Activated CD4-positive, alpha-beta T cell treated with anti-CD3 and anti-CD28 coated beads for 1 hour (primary cell): ENCODE data around the gene ASXL2.
"Not testable (repeated sequence)": the region's sequence is repeated elsewhere in the genome, so short reads cannot be mapped to it uniquely, and the experiment has no call there.

Experiments
- DNase-seq: peaks from one replicate; pipeline ENCODE4 v3.0.0-alpha.2; 2020

ASXL2 gene

DNA sequence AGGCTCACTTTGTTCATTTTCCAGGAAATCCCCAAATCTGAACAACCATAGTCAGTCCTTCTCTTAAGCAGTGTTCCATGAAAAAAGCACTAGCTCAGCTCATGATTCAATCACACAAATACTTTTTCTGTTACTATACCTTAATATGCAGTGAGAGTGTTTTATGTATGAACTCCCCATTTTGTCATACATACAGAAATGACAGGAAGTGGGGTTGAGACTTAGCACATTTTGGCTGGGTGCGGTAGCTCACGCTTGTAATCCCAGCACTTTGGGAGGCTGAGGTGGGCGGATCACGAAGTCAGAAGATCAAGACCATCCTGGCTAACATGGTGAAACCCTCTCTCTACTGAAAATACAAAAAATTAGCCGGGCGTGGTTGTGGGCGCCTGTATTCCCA lies 149.7 kb downstream of the ASXL2 start:
- DNase-seq: no peak

DNA sequence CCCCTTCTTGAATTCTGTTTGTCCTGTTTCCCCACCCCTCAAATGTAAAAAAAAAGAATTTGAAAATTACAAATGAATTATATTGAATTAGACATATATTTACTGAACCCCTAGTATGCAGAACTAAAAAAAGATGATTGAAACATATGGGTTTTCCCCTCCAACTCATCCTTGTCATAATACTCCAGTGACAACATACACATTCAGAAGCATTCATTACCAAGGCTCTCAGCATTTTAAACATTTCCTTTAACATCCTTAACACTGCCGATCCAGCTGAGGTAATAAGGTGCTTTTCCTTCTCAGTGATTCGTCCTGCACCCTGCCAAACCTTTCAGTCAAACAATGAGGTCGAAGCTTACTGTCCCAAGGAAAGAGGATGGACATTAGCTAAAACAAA lies 151.8 kb downstream of the ASXL2 start:
- no peak for DNase-seq

DNA sequence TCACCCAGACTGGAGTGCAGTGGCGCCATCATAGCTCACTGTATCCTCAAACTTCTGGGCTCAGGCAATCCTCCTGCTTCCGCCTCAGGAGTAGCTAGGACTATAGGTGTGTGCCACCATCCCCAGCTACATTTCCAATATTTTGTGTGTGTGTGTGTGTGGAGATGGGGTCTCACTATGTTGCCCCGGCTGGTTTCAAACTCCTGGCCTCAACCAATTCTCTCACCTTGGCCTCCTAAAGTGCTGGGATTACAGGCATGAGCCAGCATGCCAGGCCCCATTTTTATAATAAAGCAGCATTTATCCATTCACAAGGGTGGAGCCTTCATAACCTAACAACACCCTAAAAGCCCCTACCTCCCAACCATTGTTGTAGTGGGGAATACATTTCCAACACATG lies 152.4 kb downstream of the ASXL2 start:
- no peak for DNase-seq

DNA sequence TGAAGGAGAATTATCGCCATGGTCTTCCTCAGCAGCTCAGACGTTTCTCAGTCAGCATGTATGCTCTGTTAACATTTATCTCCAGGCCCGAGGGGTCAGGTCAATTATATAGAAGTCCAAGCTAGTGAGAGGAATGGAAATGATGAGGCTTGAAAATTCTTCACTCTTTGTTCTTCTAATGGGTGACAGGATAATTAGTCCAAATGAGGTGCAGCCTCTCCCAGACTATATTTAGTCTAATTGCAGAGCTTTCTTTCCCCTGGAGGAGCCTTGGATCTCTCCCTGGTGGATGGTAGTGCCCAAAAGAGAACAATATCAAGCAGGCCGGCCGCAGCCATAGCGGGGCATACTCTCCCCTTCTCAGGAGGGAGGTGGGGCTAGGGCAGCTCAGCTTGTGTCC lies 153.5 kb downstream of the ASXL2 start:
- no peak for DNase-seq

DNA sequence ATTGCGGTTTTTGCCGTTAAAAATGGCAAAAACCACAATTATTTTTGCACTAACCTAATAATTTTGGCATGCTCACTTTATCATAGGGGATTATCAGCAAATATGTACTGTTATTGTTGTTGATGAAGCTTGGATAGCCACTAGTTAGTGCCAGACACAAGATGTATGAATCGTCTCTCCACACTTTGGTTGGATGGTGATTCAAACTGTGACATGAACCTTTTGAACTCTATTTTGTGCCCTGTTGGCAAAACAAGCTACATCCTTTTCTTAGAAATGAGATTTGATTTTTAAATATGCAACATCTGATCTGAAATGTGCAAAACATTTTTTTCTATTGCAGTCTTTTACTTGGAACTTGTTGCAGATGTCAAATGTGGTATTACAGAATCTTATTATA lies 156.1 kb downstream of the ASXL2 start:
- DNase-seq: no peak

DNA sequence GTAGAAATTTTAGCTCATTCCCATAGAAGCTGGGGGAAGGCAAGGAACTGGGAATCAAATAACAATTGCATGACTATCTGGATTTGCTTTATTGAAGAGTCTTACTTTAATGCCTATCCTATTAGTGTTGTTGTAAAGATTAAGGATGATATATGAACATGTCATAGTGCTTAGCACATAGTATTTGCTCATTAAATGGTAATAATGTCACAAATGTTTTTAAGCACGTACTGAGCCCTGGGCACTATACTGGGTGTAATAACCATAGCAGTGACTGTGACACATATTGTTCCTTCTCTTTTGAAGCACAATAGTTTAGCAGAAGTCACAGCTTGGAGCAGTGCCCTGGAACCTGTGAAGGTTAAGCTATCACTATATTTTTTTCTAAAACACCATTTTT lies 157.7 kb downstream of the ASXL2 start:
- no peak for DNase-seq

DNA sequence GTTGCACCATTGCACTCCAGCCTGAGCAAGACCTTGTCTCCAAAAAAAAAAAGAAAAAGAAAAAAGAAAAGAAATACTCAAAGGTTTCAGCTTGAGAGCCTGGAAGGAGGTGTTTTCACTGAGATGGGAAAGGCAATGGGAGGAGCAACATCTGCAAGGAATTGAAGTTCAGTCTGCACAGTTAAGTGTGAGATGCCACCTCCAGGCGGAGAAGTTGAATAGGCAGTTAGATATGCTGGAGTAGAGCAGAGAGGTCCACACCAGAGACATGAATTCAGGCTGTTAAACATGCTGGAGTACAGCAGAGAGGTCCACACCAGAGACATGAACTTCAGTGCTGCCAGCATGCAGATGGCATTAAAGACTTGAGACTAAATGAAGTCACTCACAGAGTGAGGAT lies 163.5 kb downstream of the ASXL2 start:
- no peak for DNase-seq

DNA sequence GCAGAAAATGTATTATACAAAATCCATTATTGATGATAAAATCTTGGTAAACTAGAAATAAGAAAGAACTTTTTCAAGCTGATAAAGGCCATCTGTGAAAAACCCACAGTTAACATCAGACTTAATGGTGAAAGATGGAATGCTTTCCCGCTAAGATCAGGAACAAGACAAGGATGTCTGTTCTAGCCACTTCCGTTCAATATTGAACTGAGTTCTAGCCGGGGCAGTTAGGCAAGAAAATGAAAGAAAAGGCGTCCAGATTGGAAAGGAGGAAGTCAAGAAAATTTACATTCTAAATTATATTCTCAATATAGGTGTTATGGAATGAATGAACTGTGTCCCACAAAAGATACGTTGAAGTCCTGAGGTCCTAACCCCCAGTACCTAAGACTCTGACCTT lies 165.8 kb downstream of the ASXL2 start:
- no peak for DNase-seq

DNA sequence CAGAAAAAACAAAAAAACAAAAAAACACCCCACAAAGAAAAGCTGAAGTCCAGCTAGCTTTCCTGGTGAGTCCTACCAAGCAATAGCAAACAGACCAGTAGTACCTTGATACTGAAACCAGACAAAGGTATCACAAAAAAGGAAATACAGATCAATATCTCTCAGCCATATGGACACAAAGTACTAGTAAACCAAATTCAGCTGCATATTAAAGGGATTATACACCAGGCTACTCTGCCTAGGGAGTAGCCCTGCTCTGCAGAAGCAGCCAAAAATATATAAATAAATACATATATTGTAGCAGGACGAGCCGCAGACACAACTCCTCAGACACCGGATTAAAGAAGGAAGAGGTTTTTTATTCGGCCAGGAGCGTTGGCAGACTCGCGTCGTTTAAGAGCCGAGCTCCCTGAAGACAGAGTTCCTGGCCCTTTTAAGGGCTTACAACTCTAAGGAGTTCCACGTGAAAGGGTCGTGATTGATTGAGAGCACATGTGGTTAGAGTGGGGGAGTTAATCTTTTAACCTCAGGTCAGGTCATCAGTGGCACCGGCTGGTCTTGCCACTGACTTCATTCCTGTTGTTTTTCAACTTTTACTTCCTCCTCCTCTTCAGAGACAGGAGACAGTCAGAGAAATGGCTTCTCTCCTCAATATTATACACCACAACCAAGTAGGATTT lies 166.5 kb downstream of the ASXL2 start:
- DNase-seq: no peak

DNA sequence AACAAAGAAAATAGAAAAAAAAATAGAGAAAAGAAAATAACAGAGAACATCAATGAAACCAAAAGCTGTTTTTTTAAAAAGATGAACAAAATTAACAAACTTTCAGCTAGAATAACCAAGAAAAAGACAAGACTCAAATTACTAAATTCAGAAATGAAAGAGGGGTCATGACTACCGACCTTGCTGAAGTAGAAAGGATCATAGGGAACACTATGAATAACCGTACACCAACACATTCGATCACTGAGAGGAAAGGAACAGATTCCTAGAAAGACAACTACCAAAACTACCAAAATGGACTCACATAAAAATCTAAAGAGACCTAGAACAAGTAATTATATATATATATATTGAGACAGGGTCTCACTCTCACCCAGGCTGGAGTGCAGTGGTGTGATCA lies 167.5 kb downstream of the ASXL2 start:
- no peak for DNase-seq

DNA sequence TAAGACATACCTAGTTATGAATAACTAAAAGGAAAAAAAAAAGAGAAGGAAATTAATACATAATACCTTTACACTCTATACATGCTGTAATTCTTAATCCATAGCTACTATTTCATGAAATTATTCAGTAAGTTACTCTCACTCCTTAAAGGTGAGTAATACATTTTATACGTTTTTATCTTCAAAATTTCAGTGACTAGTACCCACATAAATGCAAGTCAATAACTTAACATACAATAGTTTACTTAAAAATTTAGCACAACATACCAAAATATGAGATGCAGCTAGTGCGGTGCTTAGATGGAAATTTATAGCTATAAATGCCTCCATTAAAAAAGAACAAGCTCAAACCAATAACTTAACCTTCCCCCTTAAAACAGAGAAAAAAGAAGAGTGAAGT lies 168.9 kb downstream of the ASXL2 start:
- no peak for DNase-seq

DNA sequence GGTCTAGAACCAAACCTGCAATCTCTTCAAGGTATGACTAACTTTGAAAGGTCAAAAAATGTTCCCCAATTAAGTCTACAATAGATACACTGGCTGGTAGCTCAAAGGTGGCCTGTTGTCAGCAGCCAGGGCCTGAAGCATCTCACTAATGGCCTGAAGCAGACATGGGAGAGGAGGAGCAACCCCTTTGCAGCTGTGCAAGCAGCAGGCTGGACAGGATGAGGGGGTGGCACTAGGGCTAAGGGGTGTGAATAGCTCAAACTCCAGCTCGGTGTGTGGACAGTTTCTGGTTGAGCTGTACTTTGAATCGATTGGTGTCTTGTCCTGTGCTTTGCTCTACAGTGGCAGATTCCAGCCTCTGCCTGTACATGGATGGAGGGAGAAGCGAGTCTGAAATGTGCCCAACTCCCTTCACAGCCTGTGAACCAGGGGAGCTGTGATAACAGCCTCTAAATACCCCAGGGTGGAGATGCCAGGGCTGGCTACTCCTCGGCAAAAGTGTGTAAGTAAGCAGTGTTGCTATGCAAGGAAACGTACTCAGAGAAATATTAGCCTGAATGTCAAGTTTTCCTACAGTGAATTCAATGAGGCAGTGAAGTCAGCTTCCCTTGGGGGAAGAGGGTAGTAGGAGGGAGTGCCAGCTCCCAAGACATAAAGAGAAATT lies 170.2 kb downstream of the ASXL2 start:
- no peak for DNase-seq

DNA sequence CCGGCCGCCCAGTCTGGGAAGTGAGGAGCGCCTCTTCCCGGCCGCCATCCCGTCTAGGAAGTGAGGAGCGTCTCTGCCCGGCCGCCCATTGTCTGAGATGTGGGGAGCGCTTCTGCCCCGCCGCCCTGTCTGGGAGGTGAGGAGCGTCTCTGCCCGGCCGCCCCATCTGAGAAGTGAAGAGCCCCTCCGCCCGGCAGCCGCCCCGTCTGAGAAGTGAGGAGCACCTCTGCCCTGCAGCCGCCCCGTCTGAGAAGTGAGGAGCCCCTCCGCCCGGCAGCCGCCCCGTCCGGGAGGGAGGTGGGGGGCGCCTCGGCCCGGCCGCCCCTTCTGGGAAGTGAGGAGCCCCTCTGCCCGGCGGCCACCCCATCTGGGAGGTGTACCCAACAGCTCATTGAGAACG lies 172.7 kb downstream of the ASXL2 start:
- not testable (repeated sequence) for DNase-seq

DNA sequence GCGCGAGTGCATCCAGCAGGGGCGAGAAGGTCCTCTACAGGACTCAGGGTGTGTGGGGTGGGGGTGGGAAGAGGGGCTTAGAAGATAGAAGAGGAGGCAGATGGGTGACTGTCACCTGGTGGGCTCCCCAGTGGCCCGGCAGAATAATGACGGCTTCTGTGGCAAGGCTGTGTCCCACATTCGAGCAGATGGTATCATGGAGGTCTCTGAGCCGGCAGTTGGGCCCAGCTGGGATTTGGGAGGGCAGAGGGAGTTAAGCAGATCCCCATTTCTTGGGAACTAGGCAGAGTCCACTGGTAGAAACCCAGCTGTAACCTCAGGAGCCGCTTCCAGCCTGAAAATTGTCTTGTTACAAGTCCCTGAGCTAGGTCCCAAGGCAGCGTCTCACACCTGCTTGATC lies 176.5 kb downstream of the ASXL2 start:
- DNase-seq: no peak

DNA sequence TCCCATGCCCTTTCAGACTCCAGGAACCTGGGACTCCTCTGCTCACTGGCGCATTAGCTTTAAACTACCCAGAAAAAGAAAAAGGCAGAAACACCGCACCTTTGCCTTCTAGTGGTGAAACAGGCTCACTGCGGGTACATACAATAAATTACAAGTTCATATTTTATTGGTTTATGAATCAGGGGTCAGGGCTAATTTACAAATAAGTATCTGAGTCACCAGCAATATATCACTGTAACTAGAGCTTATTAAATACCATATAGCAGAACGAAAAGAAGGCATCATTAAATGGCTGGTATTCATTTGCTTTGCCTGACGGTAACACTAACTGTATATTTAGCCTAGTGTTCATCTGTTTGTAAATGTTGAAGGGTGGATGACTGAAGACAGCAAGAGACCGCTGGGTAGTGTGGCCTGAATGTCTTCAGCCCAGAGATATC lies 178.0 kb downstream of the ASXL2 start:
- DNase-seq: no peak

DNA sequence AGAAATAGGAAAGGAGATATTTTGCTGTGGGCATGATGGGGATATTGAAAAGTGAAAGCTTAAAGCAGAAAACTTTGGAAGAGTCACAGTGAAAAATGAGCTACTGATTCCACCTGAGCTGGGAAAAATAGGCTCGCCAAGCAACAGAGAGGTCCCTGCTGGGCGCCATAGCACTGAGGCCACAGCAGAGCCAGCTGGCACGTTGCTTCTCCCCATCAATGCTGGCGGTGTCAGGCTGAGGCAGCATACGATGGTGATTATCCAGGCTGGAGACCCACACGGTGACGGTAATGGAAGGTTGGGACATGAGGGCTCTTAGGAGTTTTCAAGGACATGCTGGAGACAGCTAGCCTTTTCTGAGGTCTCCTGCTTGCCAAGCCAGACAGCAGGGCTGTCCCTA lies 179.1 kb downstream of the ASXL2 start:
- DNase-seq: no peak

DNA sequence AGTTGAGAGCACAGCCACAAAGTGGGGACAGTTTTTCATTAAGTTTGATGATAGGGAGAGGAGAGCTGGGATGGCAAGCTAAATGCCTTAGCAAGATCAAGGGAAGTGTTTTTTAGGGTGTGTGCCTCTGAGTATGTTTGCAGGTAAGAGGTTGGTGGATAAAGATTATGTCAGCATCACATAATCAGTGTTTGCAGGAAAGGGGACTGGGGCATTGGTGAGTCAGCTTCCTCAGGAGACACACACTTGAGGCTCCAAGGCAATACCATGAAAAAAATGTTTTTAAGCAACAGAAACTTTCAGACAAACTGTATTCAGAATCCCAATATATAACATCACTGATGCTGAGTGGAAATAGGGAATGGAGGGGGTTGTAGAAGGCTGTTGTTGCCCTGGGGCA lies 179.5 kb downstream of the ASXL2 start:
- no peak for DNase-seq

DNA sequence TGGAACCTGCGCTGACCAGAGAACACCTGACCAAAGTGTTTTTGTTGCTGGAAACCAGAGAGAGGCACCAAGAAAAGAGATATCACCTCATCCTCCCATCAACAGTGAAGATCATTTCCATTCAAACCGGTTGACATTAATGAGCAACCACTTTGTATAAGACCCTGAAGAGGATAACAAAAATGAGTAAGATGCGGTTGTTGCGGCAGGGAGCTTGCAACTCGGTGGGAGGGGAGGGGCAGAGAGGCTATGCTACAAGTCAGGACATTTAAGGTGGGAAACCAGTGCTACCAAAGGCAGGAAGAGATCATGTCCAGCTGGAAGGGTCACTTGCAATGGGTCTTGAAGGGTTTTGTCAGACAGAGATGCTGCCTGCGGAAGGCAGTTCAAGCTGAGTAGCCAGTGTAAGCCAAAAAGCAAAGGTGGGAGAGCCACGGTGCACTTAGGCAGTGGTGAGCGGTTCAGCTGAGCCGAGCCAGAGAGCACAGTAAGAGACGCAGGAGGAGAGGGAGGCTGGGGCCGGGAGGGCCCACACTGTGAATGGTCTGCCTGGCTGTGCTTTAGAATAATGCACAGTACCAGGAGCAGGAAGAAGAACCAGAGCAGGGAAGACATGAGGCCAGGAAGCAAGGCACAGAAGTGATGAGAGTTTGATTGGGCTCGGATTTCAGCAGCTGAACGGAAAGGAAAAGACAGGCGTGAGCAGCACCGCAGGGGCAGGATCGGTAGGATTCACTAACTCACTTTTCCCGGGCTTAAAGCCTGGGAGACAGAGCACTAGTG lies 180.5 kb downstream of the ASXL2 start:
- DNase-seq: no peak

DNA sequence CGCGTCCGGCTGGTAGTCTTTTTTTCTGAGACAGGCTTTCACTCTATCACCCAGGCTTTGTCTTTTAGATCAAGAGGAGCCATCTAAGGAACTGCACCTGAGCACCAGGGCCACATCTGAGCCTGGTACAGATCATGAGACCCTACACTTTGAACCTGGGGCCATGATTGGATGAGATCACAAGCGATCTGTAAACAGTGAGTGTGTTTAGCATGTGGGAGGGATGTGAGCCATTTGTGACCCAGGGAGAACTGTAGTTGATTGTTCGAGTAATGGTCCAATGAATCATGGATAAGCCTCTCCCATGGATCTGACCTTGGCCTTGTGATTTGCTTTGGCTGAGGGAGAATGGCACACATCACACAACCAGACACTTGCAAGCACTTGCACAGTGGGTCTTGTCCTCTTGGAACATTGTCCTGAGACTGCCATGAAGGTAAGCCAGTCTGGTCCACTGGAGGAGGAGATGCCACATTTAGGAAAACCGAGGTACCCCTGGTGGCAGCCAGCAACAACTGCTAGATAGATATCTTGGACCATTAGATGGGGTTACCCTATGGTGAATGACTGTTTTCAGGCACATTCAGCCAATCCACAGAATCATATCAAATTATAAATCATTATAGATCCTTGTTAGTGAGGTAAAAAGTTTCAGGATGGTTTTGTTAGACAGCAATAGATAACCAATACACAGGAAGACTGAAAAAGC lies 185.4 kb downstream of the ASXL2 start:
- no peak for DNase-seq

DNA sequence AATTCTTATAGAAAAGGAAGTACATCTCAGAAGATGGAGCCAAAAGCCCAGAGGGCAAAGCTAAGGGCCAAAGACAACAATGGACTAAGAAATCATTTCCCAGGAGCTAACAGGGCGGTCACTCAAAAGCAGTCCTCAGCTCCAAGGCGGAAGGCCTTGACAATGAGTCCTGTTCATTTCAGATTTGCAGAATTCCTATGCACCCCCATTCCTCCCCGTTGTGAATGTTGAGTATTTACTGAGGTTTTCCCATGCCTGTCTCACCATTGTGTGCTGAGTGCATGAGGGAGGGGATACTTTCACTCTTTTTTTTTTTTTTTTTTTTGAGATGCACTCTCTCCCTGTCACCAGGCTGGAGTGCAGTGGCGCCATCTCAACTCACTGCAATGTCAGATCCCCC lies 186.1 kb downstream of the ASXL2 start:
- no peak for DNase-seq

DNA sequence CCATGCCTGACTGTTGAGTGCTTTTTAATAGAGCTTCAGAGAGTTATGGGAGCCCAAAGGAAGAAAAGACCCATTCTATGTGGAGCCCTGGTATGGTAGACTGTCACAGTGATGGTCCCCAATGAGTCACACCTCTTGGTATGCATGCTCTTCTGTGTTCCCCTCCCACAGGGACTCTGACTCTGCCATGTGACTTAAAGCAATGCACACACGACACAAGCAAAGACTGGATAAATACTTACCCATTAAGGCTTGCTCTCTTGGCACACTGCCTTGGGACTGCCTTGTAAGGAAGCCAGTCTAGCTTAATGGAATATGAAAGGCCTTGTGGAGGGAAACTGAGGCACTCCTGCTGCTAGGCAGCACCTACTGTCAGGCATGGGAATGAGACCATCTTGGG lies 188.2 kb downstream of the ASXL2 start:
- no peak for DNase-seq

DNA sequence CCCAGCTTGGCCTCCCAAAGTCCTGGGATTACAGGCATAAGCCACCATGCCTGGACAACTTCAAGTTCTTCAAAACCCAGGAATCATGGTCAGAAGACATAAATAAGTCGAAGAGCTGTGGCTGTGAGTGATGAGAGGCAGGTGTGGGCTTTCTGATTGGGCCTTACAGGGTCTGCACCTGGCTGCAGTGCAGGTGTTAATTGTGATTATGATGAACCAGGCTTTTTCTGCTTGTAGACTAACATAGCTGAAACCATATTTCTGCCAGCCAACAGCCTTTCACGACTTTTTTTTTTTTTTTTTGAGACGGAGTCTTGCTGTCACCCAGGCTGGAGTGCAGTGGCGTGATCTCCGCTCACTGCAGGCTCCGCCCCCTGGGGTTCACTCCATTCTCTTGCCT lies 190.1 kb downstream of the ASXL2 start:
- no peak for DNase-seq

DNA sequence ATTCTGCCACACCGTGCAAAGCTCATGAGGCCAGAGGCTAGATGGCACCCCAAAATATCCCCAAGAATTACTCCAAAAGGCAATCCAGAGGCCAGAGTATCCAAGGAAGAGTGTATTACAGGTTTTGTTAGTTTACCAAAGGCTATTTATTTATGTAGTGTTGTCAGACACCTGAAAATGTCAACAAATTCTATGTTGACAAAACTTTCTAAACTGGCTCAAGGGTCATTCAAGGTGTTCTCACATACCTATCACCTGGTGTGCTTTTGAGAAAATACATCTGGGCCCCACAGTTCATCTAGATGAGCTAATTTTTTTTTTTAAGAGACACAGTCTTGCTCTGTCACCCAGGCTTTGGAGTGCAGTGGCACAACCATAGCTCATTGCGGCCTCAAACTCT lies 192.5 kb downstream of the ASXL2 start:
- DNase-seq: no peak
